HepG2 (cell line): Measurements from ENCODE around the gene IL1R1.

ENCODE experiments used
- CEBPB ChIP-seq: IDR thresholded peaks from 2 replicates; pipeline ENCODE4 v1.6.1; 2011; ENCODE audit warnings: low read depth, low read length, improper control_type of control experiment, borderline replicate concordance
- ESRRA ChIP-seq: sonication (generic); formaldehyde crosslinking; IDR thresholded peaks from 2 replicates; pipeline ENCODE4 v1.5.1; 2020; ENCODE audit warnings: mild to moderate bottlenecking, low read depth, missing genetic modification reagents
- EZH2 ChIP-seq: conservative IDR thresholded peaks from 2 replicates; pipeline ENCODE4 v1.6.1; 2012; ENCODE audit warnings: mild to moderate bottlenecking, low read depth, low read length, moderate library complexity
- FOSL2 ChIP-seq: sonication (generic); formaldehyde crosslinking; IDR thresholded peaks from 2 replicates; pipeline ENCODE4 v1.4.0; 2020; ENCODE audit warnings: missing genetic modification reagents
- GABPA ChIP-seq, 2 experiments: IDR thresholded peaks; 2 replicates each; pipeline ENCODE4 v1.6.1; 2011 to 2016; ENCODE audit warnings: low read depth in 2 of 2, low read length in 1 of 2, missing biosample characterization in 1 of 2, missing genetic modification characterization in 1 of 2
- RFX5 ChIP-seq: IDR thresholded peaks from 2 replicates; pipeline ENCODE4 v1.6.1; 2011; ENCODE audit warnings: low read depth, low read length, improper control_type of control experiment
- ZNF597 ChIP-seq: sonication (generic); formaldehyde crosslinking; IDR thresholded peaks from 2 replicates; pipeline ENCODE4 v1.5.0; 2020; ENCODE audit warnings: missing genetic modification reagents
- TF ChIP-seq, protein P1 (sequence below): sonication (generic); formaldehyde crosslinking; IDR thresholded peaks from 2 replicates; pipeline ENCODE4 v1.8.1; 2023; ENCODE audit warnings: missing genetic modification reagents, inconsistent platforms, borderline replicate concordance

GRCh38 chr2:102110596-102111334, 31.8 kb upstream of the IL1R1 start:
- TF ChIP-seq, protein P1, sequence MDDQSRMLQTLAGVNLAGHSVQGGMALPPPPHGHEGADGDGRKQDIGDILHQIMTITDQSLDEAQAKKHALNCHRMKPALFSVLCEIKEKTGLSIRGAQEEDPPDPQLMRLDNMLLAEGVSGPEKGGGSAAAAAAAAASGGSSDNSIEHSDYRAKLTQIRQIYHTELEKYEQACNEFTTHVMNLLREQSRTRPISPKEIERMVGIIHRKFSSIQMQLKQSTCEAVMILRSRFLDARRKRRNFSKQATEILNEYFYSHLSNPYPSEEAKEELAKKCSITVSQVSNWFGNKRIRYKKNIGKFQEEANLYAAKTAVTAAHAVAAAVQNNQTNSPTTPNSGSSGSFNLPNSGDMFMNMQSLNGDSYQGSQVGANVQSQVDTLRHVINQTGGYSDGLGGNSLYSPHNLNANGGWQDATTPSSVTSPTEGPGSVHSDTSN (CRISPR knock-in tag): no peak
- TF ChIP-seq GABPA (IDR thresholded peaks at IDR 0.05; ENCODE audit: low read depth, low read length) (no peak), GABPA (CRISPR knock-in tag; IDR thresholded peaks at IDR 0.05; ENCODE audit: low read depth) (no peak), FOSL2 (CRISPR knock-in tag) (no peak), RFX5 (no peak), EZH2 (no peak), ESRRA (CRISPR knock-in tag) (no peak), CEBPB (no peak), ZNF597 (CRISPR knock-in tag) (no peak)
